GM12892 (cell line): Measurements from ENCODE around the gene LCN10.

Experiments
- POLR2A ChIP-seq: IDR thresholded peaks from 2 replicates; pipeline ENCODE4 v1.6.1; 2011; ENCODE audit warnings: low read depth, low read length, control low read depth
- POLR2AphosphoS5 ChIP-seq: IDR thresholded peaks from 2 replicates; pipeline ENCODE4 v1.6.1; 2011; ENCODE audit warnings: low read depth, low read length, control low read depth
- TAF1 ChIP-seq: IDR thresholded peaks from 2 replicates; pipeline ENCODE4 v1.6.1; 2011; ENCODE audit warnings: low read depth, mild to moderate bottlenecking, control low read depth, low read length, borderline replicate concordance

- TF ChIP-seq POLR2AphosphoS5 (no peak), POLR2A (no peak), TAF1 (no peak)
Observed at GRCh38 chr9:136751244-136751643, 8.5 kb upstream of the LCN10 start.
